Activated CD4-positive, alpha-beta T cell treated with anti-CD3 and anti-CD28 coated beads, Interleukin-2, amount 50 U/mL, for 48 hours (primary cell): ENCODE results near the gene KIF1A.
A peak's percentile ranks its signal among the peaks of the same experiment; 100 is the strongest.
"Not testable (repeated sequence)": the region's sequence is repeated elsewhere in the genome, so short reads cannot be mapped to it uniquely, and the experiment has no call there.

Source experiments
- DNase-seq, 2 experiments: peaks; one replicate each; pipeline ENCODE4 v3.0.0-alpha.2; 2020

Gene KIF1A

DNA sequence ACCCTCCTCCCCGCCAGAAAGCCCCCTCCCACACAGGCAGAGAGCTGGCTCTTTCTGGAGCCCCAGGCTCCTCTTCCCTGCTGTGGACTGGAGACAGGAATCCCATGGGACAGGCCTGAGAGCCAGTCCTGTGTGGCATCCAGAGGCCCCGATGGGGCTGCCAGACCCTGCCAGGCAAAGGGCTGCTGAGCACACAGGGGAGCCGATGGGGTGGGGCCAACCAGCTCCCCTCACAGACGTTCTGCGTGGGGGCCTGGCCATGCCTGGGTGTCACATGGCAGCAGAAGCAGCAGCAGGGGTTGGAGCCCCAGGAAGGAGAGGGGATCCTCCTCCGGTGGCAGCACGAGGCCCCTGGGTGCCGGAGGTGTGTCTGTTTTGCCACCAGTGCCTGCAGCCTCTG is 120.2 kb downstream of the KIF1A start:
- DNase-seq = not testable (repeated sequence)

DNA sequence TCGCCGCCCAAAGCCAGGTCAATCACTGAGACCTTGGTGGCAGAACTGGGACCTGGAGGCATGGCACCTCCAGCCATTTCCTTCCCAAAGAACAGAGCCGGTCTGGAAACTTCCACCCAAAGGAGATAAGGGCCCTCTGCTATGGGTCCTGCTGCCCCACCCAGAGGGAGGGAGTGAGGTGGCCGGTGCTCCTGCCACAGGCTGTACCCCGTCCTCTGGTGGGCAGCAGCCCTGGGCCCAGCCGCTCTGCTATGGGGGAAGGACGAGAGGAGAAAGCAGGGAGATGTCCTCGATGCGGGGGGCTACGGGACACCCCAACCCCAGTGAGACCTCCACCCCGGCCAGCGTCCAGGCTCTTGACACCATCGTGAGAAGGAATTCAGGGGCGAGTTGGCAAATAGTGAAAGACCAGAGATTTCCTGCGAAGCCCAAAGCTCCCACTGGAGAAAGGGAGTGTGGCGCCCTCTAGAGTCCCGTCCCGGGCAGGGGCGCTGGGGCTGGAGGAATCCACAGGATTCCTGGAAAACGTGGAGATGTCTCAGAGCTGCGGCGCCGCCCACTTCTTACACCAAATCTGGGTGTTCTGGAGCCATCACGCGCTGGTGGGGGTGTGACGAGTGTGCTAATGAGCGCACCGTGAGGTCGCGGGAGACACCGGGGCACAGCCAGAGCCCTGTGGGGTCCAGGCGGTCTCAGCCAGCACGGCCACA is 121.0 kb downstream of the KIF1A start:
- DNase-seq = not testable (repeated sequence)

DNA sequence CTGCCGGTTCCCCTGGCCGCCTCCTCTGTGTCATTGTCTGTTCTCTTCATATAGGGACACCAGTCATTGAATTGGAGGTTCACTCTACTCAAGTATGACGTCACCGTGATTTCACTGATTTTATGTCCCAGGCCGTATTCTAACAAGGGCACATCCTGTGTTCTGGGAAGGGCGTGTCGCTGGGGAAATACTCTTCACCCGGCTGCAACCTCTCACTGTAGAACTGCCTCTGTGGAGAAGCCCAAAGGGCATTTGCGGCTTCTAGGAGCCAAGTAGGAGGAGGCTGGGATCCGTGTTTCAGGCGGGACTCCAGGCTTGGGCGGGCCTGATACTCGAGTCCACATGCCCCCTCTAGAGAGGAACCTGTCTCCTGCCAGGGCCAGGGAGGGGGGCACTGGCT is 123.5 kb downstream of the KIF1A start:
- DNase-seq = not testable (repeated sequence)

DNA sequence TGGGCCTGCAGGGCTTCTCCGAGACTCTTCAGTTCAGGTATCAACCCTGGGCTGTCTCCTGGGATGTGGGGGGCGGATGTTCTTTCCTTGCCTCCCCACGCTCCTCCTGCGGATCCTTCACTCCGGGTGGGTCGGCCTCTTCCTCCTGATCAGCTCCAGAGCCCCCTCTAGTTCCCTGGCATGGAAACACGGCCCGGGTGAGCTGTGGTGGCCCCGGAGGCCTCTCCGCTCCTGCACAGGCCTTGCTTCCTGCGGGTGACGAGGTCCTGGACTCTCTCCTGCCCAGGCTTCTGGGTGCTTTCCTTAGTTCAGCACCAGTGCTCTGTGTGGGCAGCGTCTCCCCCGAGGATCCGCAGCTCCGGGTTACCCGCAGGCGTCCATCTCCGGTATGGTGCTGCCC is 124.4 kb downstream of the KIF1A start:
- not testable (repeated sequence) for DNase-seq

DNA sequence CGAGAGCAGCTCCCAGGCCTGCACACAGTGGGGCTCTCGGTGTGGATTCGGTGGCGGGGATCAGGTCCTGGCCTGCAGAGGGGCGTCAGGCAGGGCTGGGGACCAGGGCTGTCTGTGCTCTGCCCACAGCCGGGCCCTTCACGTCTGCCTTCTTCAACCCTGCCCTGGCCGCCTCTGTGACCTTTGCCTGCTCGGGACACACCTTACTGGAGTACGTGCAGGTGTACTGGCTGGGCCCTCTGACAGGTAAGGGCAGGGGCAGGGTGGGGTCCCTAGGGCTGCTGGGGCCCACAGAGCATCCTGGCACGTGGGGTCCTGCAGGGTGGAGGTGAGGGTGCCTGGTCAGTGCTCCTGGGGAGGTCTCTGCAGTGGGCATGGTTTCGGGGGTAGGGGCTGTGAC is 125.7 kb downstream of the KIF1A start:
- DNase-seq = not testable (repeated sequence)

DNA sequence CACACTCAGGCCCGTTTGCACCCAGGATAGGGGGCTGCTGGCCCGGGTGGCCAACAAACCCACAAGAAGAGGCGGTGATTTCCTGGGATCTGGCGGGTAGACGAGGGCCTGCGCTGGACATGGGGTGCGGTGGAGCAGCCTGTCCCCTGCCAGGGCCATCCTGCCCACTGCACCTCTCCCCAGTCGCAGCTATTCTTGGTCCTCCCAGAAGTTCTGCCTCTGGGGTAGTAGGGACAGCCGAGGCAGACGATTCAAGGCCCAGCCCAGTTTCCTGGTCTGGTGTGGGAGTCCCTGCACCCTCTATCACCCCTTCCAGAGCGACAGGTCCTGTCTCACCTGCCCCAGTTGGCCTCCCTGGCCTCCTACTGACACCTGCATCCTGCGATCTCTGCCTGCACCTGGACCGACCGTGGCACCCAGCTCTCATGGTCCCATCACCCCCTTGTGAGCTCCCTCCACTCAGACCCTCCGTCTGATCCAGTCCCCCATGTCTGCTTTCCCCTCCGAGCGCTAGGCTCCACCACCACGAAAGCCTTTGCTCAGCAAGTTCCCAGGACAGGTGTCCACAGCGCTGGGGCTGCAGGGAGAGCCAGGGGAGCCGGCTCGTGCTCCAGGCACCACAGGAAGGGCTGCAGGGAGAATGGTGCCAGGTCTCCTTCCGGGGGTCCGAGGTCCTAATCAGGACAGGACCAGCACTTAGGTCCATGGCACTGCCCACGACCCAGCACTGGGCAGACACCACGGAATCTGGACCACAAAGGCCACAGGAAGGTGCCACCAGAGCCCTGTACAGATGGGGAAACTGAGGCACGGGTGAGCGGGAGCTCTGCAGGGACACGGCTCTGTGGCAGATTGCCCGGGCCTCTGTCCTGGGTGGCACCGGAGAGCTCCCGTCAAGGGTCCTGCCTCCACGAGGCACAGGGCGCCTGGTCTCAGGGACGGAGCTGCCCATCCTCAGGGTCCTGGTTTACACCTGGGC is 127.1 kb downstream of the KIF1A start:
- DNase-seq = not testable (repeated sequence)

DNA sequence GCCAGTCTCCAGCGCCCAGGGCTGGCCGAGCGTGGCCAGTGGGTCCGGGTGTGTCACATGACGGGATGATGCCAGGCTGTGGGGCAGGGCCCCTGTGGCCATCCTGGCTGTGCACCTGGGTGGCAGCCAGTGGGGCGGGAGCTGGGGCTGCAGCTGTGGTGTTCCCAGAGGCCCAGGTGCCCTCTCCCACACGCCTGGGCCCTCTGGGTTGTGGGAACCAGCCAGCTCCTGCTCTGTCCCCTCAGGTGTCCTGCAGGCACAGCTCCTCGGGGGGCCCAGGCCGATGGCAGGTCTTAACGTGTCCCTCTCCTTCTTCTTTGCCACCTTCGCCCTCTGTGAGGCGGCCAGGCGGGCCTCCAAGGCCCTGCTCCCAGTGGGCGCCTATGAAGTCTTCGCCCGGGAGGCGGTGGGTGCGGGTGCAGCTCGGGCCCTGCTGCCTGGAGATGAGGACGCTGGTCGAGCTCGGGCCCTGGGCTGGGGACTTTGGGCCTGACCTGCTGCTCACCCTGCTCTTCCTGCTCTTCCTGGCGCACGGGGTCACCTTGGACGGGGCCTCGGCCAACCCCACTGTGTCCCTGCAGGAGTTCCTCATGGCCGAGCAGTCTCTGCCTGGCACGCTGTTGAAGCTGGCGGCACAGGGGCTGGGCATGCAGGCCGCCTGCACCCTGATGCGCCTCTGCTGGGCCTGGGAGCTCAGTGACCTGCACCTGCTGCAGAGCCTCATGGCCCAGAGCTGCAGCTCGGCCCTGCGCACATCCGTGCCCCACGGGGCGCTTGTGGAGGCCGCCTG is 128.2 kb downstream of the KIF1A start, which contains the start of gene AQP12A:
TSS of gene AQP12A (plus strand) at position 236 of the 790 bp plus-strand sequence. CDS start at position 284, 48 bp downstream.
- DNase-seq = peak in 1 of 2 experiments; percentile 1

DNA sequence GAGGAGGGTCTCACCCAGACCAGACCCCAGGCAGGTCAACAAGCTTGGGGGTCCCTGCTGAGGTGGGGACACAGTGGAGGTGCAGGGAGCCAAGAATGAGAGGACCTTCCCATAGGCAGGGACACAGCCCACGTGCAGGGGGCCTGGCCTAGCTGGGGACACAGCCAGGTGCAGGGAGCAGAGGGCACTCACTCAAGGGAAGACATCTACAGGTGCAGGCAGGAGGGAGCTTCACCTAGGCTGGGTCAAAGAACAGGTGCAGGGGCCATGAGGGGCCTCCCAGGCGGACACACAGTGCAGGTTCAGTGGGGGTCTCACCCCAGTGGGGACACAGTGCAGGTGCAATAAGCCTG is 129.0 kb downstream of the KIF1A start:
- not testable (repeated sequence) for DNase-seq

DNA sequence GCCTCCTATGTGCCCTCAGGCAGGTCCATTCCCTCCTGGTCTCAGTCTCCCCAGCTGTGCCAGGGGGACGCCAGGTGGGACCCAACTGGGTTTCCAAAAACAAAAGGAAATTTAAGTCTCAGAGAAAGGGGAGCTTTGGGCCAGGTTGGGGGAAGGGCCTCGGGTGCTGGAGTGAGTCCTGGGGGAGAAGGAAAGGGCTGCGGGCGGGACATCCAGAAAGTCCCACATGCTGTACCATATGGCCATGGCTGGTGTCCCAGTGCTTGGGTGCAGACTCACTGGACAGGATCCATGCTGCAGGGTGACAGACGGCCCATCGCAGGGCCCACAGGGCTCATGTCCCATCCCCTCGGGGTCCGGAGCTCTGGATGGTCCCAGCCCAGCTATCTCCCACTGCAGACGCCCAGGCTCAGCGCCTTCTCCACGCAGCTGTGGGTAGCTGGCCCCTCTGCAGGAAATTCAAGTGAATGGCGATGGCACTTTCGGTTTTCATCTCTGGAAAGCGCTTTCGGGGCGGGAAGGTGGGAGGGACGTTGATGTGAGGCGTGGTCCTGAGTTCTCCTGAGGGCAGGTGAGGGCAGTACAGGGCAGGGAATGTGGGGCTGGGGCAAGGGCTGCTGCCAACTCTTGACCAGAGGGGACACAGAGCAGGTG is 129.5 kb downstream of the KIF1A start:
- not testable (repeated sequence) for DNase-seq

DNA sequence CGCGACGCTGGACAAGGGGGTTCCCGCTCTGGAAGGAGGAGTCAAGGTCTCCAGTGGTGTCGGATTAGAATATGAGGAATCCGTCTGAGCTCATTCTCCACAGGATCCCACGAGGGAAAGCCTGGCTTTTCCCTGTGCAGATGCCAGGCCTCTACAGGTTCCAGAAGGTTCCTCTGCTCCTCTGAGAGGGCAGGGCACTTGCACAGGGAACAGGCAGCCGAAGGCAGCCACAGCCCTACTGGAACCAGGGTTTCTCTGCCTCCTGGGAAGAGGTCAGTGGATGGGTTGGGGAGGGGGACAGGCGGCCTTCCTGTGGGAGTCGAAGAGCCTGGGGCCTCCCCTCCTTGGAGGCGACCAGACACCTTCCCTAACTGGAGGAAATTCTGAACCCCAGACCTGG is 130.0 kb downstream of the KIF1A start:
- no peak for DNase-seq

DNA sequence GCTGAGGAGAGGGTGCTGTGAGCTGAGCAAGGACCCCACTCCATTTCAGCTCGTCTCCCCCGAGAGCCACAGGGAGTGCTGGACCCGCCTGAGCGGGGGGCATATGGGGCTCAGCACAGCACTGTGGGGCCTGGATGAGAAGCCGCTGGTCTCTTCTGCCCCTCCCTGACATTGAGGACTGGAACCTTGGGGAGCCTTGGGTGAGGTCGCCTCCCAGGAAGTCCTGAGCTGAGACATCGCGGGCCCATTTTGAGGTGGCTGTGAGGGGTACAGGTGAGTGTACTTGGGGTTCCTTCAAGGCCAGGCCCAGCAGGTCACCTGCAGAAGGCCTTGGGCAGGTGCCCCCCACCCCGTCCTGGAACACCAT is 131.5 kb downstream of the KIF1A start:
- DNase-seq = no peak

DNA sequence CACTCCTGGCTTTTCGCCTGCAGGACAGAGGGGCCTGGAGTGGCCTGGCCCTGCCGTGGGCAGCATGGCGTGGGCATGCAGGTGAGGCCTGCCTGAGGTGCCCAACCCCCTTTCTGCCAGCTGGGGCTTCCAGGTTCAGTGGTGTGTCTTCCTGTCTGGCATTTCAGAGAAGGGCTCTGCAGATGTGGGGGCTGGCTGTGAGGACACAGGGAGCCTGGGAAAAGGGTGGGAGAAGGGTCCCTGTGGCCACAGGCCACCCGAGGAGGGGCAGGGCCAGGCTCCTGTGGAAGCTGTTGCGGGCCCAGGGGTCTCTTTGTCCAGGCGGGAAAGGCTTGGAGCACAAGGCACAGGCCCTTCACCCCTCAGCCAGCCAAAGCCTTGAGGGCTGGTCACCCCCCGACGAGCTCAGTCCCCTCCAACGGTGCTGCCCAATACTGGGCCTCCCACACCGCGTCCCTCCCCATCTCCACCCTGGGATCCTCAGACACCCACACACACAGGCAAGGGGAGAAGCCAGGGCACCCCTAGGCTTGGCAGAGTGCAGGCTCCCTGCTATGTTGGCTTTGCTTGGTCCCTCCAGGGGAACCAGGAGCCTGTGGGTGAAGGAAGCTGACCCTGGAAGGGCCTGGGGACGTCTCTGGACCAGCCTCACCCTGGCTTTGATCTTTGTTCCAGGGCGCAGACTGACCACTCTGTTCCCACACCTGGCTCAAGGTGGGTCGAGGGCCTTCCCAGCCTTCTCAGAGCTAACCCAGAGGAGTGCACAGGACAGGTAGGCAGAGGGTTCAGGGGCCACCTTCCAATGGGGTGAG is 132.1 kb downstream of the KIF1A start:
- no peak for DNase-seq

DNA sequence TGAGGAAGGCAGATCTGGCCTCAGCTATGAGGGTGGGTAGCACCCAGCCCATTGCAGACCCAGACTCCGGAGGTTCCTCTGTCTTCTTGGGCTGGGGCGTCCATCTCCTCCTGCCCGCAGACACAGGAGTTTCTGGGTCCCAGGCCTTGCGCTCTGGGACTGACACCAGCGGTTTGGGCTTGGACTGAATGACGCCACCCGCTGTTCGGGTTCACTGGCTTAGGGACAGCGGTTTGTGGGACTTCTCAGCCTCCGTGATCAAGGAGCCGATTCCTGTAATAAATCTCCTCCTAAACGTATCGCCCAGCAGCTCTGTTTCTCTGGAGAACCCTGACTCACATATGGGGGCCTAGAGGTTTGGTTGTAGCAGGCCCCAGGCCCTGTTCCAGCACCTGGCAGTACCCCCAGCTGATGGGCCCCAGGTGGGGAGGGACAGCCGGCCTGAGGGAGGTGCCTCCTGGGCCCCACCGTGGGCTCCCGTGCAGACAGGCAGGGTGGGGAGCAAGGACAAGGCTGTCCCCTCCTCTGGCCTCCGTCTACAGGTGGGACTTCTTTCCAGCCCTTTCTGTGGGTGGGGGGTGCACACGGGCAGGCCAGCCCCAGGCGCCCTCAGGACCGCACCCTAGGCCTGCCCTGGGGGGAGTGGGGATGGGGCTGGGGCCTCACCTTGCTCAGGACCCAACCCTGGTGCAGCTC is 132.8 kb downstream of the KIF1A start:
- no peak for DNase-seq

DNA sequence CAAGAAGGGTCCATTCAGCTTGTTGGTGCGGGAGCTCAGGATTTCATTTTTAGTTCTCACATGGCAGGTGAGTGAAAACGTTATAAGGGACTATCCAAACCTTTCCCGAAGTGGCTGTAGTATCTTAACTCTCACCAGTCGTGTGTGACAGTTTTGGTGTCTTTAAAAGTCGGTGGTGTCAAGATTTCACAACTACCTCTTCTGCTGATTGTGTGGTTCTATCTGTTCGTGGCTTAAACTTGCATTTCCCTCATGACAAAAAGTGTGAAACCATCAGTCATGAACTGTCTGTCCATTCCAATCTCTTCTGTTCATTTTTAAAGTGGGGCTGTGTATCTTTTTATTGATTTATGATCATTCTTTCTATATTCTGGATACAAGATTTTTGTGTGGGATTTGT is 133.6 kb downstream of the KIF1A start:
- DNase-seq = no peak

DNA sequence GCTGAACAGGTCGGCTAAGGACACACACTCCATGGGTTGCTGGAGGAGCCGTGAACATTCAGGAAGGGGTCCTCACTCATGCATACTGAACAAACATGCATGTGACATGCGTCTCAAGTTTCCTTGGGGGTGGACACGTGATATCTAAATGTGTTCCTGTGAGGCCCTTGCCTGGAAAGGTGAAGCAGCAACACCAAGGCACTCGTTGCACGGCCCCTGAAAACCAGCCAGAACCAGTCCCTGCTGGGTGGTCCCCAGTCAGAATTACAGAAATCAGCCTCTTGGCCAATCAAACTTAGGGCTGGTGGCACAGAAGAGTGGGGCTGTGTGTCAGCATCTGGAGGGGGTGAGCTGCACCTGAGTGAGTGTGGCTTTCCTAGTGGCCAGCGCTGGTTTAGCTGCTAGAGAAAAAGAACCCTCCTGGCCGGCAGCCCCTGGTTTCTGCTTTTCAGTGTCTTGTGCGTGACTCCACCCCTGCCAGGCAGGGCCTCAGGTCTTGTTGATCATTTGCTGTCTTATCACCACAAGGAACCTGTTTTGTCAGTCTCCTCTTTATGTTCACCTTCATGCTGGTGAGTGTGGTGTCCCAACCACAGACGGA is 134.1 kb downstream of the KIF1A start:
- no peak for DNase-seq

DNA sequence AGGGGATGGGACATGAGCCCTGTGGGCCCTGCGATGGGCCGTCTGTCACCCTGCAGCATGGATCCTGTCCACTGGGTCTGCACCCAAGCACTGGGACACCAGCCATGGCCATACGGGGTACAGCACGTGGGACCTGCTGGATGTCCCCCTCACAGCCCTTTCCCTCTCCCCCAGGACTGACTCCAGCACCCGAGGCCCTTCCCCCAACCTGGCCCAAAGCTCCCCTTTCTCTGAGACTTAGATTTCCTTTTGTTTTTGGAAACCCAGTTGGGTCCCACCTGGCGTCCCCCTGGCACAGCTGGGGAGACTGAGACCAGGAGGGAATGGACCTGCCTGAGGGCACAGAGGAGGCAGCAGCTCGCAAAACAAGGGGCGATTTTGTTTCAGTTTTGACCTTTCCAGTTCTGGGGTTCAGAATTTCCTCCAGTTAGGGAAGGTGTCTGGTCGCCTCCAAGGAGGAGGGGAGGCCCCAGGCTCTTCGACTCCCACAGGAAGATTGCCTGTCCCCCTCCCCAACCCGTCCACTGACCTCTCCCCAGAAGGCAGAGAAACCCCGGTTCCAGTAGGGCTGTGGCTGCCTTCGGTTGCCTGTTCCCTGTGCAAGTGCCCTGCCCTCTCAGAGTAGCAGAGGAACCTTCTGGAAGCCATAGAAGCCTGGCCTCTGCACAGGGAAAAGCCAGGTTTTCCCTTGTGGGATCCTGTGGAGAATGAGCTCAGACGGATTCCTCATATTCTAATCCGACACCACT is 135.9 kb downstream of the KIF1A start:
- DNase-seq = not testable (repeated sequence)

DNA sequence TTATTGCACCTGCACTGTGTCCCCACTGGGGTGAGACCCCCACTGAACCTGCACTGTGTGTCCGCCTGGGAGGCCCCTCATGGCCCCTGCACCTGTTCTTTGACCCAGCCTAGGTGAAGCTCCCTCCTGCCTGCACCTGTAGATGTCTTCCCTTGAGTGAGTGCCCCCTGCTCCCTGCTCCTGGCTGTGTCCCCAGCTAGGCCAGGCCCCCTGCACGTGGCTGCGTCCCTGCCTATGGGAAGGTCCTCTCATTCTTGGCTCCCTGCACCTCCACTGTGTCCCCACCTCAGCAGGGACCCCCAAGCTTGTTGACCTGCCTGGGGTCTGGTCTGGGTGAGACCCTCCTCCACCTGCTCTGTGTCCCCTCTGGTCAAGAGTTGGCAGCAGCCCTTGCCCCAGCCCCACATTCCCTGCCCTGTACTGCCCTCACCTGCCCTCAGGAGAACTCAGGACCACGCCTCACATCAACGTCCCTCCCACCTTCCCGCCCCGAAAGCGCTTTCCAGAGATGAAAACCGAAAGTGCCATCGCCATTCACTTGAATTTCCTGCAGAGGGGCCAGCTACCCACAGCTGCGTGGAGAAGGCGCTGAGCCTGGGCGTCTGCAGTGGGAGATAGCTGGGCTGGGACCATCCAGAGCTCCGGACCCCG is 136.6 kb downstream of the KIF1A start:
- DNase-seq = not testable (repeated sequence)

DNA sequence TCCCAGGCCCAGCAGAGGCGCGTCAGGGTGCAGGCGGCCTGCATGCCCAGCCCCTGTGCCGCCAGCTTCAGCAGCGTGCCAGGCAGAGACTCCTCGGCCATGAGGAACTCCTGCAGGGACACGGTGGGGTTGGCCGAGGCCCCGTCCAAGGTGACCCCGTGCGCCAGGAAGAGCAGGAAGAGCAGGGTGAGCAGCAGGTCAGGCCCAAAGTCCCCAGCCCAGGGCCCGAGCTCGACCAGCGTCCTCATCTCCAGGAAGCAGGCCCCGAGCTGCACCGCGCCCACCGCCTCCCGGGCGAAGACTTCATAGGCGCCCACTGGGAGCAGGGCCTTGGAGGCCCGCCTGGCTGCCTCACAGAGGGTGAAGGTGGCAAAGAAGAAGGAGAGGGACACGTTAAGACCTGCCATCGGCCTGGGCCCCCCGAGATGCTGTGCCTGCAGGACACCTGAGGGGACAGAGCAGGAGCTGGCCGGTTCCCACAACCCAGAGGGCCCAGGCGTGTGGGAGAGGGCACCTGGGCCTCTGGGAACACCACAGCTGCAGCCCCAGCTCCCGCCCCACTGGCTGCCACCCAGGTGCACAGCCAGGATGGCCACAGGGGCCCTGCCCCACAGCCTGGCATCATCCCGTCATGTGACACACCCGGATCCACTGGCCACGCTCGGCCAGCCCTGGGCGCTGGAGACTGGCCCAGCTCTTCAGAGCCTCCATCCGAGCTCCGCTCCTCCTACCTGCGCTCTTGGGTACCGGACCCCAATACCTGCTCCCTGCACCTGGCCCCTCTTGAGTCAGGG is 137.4 kb downstream of the KIF1A start, which contains the start of gene AQP12B:
TSS of gene AQP12B (minus strand) at position 455 of the 794 bp plus-strand sequence. CDS start at position 407, 48 bp downstream.
- not testable (repeated sequence) for DNase-seq
